CD1c-positive myeloid dendritic cell (primary cell): Measurements from ENCODE around the gene GAGE13.
"Not testable (repeated sequence)": the region's sequence is repeated elsewhere in the genome, so short reads cannot be mapped to it uniquely, and the experiment has no call there.

Source experiments
- DNase-seq: peaks from one replicate; pipeline ENCODE4 v3.0.0-alpha.2; 2016; ENCODE audit errors: extremely low spot score

Gene GAGE13

DNA sequence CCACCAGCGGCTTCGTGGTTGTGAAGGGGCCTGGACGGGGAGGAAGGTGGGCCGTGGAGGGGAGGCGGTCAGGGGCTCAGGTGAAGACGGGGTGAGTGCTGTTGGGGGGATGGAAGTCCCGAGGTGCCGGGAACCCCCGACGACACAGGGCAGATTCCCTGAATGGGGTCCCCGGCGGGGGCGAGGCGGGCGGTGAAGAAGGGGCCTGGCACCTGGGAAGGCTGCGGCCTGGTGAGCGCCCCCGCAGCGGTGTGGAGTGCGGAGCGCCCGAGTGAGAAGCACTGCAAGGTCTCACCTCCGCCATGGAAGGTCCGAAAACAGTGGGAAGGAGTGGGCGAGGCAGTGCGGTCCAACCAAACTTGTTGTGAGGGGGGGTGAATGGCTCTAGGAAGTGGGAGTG, 459 bp downstream of the GAGE13 start:
- DNase-seq = not testable (repeated sequence)

GRCh38 chrX:49341449-49341848, 10.1 kb downstream of the GAGE13 start:
- not testable (repeated sequence) for DNase-seq

DNA sequence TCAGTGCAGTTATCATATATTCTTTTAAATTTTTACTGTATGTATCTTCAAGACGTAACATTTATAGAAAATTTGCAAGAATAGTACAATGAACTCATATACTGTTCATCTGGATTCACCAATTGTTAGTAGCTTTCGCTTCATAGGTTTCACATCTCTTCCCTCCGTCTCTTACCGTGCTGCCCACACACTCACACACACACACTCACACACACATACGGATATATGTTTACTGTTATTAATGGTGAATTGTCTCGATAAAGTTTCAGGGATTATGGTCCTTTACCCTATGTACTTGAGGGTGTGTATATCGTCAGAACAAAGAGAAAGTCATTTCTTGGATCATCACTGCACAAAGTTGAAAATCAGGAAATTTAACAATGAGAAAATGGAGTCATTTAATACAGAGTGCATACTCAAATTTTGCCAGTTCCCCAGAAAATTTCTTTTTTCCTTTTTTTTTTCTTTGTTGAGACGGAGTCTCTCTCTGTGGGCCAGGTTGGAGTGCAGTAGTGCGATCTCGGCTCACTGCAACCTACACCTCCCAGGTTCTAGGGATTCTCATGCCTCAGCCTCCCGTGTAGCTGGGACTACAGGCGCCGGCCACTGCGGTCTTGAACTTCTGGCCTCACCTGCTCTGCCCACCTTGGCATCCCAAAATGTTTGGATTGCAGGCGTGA, 13.3 kb downstream of the GAGE13 start:
- not testable (repeated sequence) for DNase-seq

- DNase-seq = not testable (repeated sequence)
Observed at GRCh38 chrX:49345402-49345801, 14.0 kb downstream of the GAGE13 start.

GRCh38 chrX:49346150-49346549, 14.8 kb downstream of the GAGE13 start:
- peak; percentile 3 for DNase-seq
